Glutamatergic neuron (in vitro differentiated cells): ENCODE data around the gene LAX1. TPM values are rescaled to one million over a fixed set of nuclear protein-coding genes. Genes with fewer than 3 reads are reported as not detected.
"Not testable (repeated sequence)": the region's sequence is repeated elsewhere in the genome, so short reads cannot be mapped to it uniquely, and the experiment has no call there.

Experiments used
- DNase-seq: peaks from one replicate; pipeline ENCODE4 v3.0.0; 2022
- H3K27ac Mint-ChIP-seq: one replicate; pipeline ENCODE4 v1.8.0; 2020; ENCODE audit warnings: mild to moderate bottlenecking, mixed read lengths, inconsistent platforms; ENCODE audit not compliant: unreplicated experiment
- H3K27me3 Mint-ChIP-seq: one replicate; pipeline ENCODE4 v1.8.0; 2020; ENCODE audit warnings: mild to moderate bottlenecking, moderate library complexity, mixed read lengths, inconsistent platforms; ENCODE audit not compliant: unreplicated experiment
- H3K36me3 Mint-ChIP-seq: one replicate; pipeline ENCODE4 v1.8.0; 2020; ENCODE audit warnings: mild to moderate bottlenecking, mixed read lengths, inconsistent platforms; ENCODE audit not compliant: unreplicated experiment
- H3K4me1 Mint-ChIP-seq: one replicate; pipeline ENCODE4 v1.8.0; 2020; ENCODE audit warnings: mild to moderate bottlenecking, low read depth, mixed read lengths, inconsistent platforms; ENCODE audit not compliant: unreplicated experiment
- H3K4me3 Mint-ChIP-seq: one replicate; pipeline ENCODE4 v1.8.0; 2020; ENCODE audit warnings: mild to moderate bottlenecking, mixed read lengths, inconsistent platforms; ENCODE audit not compliant: unreplicated experiment
- H3K9me3 Mint-ChIP-seq: one replicate; pipeline ENCODE4 v1.8.0; 2020; ENCODE audit warnings: mild to moderate bottlenecking, moderate library complexity, mixed read lengths, inconsistent platforms; ENCODE audit not compliant: unreplicated experiment
- total RNA-seq: library from RNA; stranded (reverse); fragmentation: NEBNext Ultra II Directional; extraction: Animal tissue kit (Norgen Biotek cat#: 25700); gene quantifications from one replicate; pipeline ENCODE4 v1.2.1, GENCODE V29; 2021; ENCODE audit not compliant: unreplicated experiment
- TF ChIP-seq, protein P1 (sequence below): fragments of 200-600 bp; sonication (generic); IDR thresholded peaks from one replicate; pipeline ENCODE4 v1.5.0; 2021; ENCODE audit not compliant: partially characterized antibody, unreplicated experiment

Gene LAX1
- total RNA-seq, 1 donor from 2014 or later: not detected

DNA sequence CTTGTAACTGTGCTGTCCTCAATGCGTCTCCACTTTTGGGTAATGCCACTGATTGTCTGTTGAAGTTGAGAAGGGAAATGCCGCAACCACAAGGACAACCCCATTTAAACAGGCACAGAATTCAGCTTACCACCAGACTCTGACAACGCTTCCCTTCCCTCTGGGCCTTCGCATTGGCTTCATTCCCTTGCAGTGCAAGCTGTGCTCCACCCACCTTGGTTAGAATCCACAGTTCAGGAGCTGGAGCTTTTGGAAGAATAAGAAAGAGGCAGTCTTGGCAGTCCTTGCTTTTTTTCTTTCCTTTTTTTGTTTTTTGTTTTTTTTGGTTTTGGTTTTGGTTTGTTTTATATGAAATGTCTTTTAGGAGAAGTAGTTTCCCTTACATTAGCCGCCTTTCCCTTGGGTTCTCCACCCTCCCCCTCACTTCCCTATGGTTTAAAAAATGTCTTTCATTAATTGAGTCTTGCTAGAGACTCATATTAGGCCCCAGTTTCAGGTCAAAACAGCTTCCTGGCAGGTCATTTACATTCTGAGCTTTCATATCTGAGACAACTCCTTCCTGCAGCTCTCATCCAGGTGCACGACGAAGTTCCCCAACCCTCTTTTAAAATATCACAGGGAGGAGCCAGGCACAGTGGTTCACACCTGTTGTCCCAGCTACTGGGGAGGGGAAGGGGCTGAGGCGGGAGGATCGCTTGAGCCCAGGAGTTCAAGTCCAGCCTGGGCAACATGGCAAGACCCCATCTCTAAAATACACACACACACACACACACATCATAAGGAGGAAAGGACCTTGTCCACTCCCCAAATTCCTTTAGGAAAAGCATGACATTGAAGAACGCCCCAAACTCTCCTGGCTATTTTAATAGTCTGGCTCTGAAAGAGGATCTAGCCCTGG lies 20.7 kb upstream of the LAX1 start:
- DNase-seq: no peak
- Mint-ChIP-seq H3K4me3 (no peak overlapping the region), H3K27me3 (peaks cover 2% of the 10 kb centered on the region), H3K9me3 (no peaks in the 10 kb centered on the region), H3K27ac (no peak overlapping the region), H3K4me1 (peaks cover 17% of the 10 kb centered on the region), H3K36me3 (peaks cover 4% of the 10 kb centered on the region)
- TF ChIP-seq, protein P1, sequence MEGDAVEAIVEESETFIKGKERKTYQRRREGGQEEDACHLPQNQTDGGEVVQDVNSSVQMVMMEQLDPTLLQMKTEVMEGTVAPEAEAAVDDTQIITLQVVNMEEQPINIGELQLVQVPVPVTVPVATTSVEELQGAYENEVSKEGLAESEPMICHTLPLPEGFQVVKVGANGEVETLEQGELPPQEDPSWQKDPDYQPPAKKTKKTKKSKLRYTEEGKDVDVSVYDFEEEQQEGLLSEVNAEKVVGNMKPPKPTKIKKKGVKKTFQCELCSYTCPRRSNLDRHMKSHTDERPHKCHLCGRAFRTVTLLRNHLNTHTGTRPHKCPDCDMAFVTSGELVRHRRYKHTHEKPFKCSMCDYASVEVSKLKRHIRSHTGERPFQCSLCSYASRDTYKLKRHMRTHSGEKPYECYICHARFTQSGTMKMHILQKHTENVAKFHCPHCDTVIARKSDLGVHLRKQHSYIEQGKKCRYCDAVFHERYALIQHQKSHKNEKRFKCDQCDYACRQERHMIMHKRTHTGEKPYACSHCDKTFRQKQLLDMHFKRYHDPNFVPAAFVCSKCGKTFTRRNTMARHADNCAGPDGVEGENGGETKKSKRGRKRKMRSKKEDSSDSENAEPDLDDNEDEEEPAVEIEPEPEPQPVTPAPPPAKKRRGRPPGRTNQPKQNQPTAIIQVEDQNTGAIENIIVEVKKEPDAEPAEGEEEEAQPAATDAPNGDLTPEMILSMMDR: no peak

DNA sequence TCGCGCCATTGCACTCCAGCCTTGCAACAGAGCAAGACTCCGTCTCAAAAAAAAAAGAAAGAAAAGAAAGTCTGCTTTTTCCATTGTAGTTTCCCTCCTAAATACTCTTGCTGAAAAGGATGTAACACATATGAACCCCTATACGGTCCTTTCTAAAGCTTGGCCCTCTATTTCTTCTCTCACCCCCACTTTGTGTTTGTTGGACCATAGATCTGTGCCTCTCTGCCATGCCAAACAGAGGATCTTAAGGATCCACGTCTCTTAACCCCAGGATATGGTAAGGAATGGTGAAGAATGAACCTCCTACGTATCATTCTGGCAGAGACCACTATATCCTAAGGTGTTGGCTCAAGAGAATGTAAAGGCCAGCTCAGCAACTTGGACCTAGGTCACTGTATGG lies 18.7 kb upstream of the LAX1 start:
- H3K36me3 Mint-ChIP-seq: peaks cover 4% of the 10 kb centered on the region
- H3K27ac Mint-ChIP-seq: no peak overlapping the region
- no peaks in the 10 kb centered on the region for H3K9me3 Mint-ChIP-seq
- TF ChIP-seq, protein P1: no peak
- peaks cover 16% of the 10 kb centered on the region for H3K4me1 Mint-ChIP-seq
- DNase-seq: no peak
- peaks cover 2% of the 10 kb centered on the region for H3K27me3 Mint-ChIP-seq
- no peak overlapping the region for H3K4me3 Mint-ChIP-seq

DNA sequence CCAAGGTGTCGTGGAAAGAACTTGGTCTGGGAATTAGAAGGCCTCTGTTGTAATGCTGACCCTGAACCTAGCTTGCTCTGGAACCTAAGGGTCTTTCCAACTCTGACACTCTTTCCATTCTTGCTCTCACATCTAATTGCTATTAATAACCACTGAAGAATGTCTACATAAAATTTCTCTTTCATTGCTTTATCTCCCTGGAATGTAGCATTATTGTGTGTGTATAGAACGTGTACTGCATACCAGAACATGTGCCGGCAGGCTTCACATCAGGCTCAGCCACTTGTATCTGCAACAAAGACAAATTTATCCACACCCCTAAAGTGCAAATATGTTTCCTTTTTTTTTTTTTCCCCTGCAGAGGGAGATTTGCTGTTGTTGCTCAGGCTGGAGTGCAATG lies 13.9 kb upstream of the LAX1 start:
- no peak overlapping the region for H3K4me3 Mint-ChIP-seq
- TF ChIP-seq, protein P1: no peak
- H3K36me3 Mint-ChIP-seq: peaks cover 4% of the 10 kb centered on the region
- peaks cover 2% of the 10 kb centered on the region for H3K4me1 Mint-ChIP-seq
- no peak for DNase-seq
- no peak overlapping the region for H3K27ac Mint-ChIP-seq
- peaks cover 2% of the 10 kb centered on the region for H3K27me3 Mint-ChIP-seq
- no peaks in the 10 kb centered on the region for H3K9me3 Mint-ChIP-seq

DNA sequence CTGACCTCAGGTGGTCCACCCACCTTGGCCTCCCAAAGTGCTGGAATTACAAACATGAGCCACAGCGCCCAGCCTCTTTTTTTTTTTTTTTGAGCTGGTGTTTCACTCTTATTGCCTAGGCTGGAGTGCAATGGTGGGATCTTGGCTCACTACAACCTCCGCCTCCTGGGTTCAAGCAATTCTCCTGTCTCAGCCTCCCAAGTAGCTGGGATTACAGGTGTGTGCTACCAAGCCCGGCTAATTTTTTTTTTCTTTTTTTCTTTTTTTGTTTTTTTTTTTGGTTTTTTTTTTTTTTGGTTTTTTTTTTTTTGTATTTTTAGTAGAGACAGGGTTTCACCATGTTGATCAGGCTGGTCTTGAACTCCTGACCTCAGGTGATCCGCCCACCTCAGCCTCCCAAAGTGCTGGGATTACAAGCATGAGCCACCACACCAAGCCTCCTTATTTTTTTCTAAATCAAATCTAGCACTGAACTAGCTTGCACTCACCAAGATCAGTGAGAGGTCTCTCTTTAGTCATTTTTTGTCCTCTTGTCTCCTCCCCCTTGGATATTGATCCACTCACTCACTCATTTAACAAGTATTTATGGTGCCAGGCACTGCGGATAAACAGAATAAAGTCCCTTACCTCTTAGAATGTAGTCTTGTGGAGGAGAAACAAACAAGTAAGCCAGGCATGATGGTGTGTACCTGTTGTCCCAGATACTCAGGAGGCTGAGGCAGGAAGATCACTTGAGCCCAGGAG lies 13.2 kb upstream of the LAX1 start:
- not testable (repeated sequence) for H3K27me3 Mint-ChIP-seq, H3K4me3 Mint-ChIP-seq, H3K9me3 Mint-ChIP-seq, H3K36me3 Mint-ChIP-seq, H3K27ac Mint-ChIP-seq, H3K4me1 Mint-ChIP-seq, DNase-seq

DNA sequence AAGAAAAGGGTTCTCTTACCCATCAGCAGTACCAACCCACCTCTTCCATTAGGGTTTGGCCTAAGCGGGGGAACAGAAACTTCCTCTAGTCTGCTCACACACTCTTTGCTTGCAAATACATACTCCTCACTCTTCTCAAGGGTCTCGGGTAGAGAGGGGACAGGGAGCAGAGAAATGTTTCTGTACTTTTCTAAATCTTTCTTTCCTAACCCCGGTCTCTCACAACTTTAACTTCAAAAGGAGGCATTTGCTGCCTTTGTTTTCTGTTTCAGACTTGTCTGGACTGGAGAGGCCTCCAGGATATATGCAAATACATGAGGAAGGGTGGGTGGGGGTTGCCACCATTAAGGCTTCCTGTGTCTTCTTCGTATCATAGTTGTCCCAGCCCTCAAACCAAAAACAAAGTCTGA lies 10.5 kb upstream of the LAX1 start:
- Mint-ChIP-seq H3K27ac (no peak overlapping the region), H3K4me1 (peaks cover 2% of the 10 kb centered on the region), H3K4me3 (no peak overlapping the region), H3K27me3 (peaks cover 1% of the 10 kb centered on the region), H3K36me3 (no peaks in the 10 kb centered on the region), H3K9me3 (no peaks in the 10 kb centered on the region)
- no peak for DNase-seq
- TF ChIP-seq, protein P1: no peak
